GM18907 (cell line): ENCODE data around the gene TMEM51.

Experiments
- ATAC-seq: cut with Tn5 transposase; IDR thresholded peaks from one replicate; pipeline ENCODE4 v1.9.1; 2021; ENCODE audit warnings: mild to moderate bottlenecking, moderate library complexity; ENCODE audit not compliant: unreplicated experiment

TMEM51 gene

DNA sequence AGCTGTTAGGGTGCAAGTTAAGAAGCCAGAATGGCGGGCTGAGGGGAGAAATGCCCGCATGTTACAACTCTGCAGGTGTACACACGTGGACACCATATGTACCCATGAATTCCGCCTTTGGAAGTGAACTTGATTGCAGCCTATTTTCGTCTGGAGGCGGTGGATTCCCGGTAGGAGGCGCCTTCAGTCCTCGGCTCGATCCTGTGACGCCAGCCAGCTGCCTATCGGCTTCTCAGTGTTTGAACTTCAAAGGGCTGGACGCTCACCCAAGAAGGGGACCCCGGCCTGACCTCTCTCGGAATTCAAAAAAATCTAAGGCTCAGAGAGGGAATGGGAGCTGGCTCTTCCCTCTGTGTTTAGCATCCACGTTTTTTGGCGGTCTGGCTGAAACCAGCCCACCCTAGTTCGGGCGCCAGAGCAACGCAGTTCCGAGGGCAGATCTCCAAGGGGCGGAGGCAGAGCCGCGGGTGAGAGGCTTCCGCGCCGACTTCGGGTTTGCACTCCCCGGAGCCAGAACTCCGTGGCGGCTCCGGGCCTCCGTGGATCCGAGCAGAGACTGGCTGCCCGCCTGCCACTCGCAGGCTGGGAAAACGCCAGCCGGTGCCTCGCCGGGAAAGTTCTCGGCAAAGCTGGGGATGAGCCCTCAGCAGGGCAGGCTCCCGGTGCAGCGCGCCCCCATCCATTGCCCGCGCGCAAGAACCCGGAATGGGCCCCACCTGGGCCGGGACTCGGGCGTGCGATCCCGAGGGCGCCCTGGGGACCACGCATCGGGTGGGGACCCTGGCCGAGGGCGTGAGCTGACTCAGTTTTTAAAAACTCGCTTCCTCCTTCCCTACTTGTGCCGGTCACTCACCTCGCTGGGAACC is 996 bp upstream of the TMEM51 start:
- no peak for ATAC-seq

GRCh38 chr1:15153842-15154479 is 414 bp downstream of the TMEM51 start:
- no peak for ATAC-seq

DNA sequence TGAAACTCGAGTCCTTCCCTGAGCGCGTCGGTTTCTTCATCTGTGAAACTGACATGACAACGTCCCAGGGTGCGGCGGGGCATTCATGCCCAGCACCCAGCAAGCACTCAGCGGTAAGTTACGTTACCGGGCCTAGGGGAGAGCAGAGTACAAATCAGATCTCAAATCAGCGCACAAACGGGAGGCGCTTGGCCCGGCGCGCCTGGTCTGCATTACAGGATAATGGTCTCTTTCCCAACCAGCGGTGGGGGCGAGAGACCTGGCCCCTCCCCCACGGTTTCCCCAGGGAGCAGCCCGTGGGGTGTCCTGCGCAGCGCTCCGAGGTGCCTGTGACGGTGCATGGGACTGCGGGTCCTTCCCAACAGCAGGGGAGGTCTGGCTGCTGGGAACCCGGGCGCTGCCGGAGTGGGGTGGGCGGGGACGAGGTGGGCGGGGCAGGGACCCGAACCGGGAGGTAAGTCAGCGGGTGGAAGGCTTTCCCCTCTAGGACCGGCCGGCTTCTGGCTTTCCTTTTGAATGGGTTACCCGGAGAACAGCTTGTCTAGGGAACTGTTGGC is 1.0 kb downstream of the TMEM51 start:
- ATAC-seq = no peak

DNA sequence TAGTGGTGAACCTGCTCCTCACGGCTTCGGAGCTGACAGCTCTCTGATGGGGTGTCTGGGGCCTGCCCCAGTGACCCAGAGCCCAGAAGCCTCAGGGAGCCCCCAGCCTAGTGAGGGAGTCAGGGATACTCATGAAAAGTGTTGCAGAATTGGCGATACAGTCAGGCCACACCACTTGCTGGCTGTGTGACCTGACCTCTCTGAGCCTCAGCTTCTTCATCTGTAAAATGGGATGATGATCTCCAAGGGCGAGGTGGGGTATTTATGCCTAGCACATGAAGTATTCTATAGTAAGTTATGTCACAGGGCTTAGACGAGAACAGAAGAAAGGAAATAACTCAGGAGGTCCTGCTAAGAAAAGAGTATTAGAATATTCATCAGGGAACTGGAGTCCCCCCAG is 1.6 kb downstream of the TMEM51 start:
- no peak for ATAC-seq

GRCh38 chr1:15155888-15156741 is 2.6 kb downstream of the TMEM51 start:
- ATAC-seq = no peak

DNA sequence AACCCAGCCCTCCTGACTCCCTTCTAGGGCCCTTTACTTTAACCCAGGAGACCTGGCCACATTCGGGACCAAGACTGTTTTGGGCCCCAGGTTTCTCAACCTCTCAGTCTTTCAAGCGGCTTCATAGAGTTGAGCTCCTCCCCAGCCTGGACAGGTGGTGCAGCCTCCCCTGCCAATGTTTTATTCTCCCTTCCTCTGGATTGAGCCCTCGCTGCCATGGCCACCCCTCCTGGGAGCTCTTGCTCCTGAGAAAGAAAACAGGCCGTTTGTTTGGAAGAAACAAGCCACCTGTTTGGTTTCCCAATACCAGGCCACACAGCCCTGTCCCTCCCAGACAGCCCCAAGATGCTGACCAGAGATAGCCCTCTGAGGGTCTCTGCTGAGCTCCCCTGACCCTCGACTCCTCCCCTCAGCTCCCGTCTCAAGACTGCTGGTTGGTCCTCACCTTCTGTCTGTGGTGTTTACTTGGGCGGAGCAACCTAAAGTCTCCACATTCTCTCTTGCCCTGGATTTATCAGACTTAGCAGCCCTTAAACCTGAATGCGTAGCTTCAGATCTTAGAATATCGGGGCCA is 3.3 kb downstream of the TMEM51 start:
- no peak for ATAC-seq

DNA sequence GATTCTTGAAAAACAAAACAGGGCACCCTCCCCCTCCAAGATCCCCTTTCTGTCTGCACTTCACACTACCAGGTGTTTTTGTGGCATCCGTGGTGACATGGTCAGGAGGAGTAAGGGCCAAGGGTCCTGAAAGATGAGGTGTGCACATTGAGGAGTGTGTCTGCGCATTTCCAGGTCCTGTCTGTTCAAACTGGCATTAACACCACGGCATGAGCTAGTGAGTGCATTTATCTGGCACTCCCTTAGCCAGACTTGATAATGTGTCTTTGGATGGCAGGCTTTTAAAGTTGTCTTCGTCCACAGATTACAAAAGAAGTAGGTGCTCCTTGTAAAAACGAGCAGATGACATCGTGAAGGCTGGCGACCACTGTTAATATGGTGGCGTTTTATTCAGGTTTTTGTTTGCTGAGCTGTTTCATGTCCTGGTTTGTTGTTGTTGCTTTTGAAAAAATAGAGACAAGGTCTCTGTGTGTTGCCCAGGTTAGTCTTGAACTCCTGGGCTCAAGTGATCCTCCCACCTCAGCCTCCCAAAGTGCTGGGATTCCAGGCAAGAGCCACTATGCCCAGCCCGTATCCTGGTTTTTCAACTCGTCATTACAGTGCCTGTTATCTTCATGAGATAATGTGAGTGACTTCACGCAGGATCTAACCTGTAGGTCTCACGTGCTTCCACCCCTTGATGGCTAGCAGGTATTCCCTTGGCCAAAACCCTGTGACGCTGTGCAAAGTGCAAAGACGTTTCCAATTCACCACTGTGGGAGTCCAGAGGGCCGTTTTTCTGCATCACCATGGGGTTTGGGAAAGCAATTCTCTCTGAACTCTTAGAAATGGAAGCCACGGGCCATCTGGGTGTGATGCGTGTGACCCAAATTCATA is 4.2 kb downstream of the TMEM51 start:
- ATAC-seq = no peak

- no peak for ATAC-seq
Measured at GRCh38 chr1:15158506-15159165, 5.1 kb downstream of the TMEM51 start.

GRCh38 chr1:15159166-15159555 is 5.6 kb downstream of the TMEM51 start:
- ATAC-seq = no peak

DNA sequence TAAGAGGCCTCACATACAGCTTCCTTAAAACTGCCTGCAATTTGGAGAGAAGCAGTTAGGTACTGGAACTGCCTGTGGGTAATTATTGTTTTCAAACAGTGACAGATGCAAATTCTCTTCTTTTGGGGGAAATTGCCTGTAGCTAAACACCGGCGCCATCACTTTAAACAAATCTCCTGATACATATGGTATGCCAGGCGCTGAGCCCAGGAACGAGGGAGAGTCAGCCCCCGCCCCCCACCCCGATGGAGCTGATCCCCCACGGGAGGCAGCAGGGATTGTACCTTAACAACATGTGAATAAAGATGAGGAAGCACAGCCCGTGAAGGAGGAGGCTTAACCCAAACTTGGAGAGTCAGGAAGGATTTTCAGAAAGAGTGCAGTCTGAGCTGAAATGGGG is 7.1 kb downstream of the TMEM51 start:
- no peak for ATAC-seq

- no peak for ATAC-seq
Measured at GRCh38 chr1:15167386-15167785, 13.8 kb downstream of the TMEM51 start.

DNA sequence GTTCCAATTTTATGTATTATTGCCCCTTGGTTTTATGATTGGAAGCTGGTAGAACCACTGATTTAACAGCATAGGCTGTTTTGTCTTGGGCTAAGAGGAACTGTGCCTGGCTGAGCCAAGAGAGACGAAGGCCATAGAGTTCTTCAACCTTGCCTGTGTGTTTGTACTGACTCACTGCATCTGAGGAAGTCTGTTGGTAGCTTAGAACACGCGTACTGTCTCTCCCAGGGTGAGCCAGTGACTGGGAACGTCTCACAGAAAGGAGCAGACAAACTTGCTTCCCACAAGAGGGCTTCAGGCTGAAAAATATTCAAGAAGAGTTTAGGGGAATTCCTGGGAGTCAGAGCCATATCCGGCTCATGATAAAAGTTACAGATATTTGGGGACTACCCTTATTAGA is 14.9 kb downstream of the TMEM51 start:
- no peak for ATAC-seq

GRCh38 chr1:15170071-15170470 is 16.5 kb downstream of the TMEM51 start:
- no peak for ATAC-seq

DNA sequence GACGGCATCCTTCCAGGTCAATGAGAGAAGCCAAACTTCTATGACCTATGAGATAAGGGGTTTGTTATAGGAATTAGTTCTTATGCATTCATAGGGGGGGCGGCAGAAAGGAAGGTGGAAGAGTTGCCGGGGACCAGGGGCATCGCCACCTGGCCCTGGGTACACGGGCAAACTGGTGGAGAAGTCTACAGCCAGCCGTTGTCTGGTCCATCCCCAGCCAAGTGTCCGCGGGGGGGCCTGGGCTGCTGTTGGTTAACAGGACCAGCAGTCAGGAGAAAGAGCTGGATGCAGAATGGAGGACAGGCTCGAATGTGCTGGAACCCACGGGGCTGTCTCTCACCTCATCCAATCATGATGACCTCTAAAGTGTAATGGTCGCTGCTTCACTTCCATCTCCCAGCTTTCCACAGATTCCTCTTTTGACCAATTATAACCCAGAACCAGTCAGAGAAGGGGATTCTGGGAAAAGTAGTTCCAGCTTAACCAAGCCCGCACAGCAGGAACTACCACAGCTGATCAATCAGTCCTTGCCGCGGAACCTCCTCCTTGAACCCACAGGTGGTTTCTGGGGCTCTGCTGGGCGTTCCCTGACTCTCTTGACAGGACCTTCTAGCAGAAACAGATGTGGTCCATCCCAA is 17.8 kb downstream of the TMEM51 start:
- no peak for ATAC-seq

- ATAC-seq = no peak
Measured at GRCh38 chr1:15172405-15173259, 19.1 kb downstream of the TMEM51 start.

- ATAC-seq = no peak
Measured at GRCh38 chr1:15173863-15174614, 20.5 kb downstream of the TMEM51 start.

- ATAC-seq = no peak
Measured at GRCh38 chr1:15174615-15174983, 21.1 kb downstream of the TMEM51 start.
